Measurements from ENCODE around the gene PICALM. TPM values are rescaled to one million over a fixed set of nuclear protein-coding genes. Genes with fewer than 3 reads are reported as not detected.
A peak's percentile ranks its signal among the peaks of the same experiment; 100 is the strongest.
"Not testable (repeated sequence)": the region's sequence is repeated elsewhere in the genome, so short reads cannot be mapped to it uniquely, and the experiment has no call there.

The PICALM gene, protein sequence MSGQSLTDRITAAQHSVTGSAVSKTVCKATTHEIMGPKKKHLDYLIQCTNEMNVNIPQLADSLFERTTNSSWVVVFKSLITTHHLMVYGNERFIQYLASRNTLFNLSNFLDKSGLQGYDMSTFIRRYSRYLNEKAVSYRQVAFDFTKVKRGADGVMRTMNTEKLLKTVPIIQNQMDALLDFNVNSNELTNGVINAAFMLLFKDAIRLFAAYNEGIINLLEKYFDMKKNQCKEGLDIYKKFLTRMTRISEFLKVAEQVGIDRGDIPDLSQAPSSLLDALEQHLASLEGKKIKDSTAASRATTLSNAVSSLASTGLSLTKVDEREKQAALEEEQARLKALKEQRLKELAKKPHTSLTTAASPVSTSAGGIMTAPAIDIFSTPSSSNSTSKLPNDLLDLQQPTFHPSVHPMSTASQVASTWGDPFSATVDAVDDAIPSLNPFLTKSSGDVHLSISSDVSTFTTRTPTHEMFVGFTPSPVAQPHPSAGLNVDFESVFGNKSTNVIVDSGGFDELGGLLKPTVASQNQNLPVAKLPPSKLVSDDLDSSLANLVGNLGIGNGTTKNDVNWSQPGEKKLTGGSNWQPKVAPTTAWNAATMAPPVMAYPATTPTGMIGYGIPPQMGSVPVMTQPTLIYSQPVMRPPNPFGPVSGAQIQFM
- total RNA-seq (543 TPM), polyA plus RNA-seq (104 TPM)

- no peaks in the 10 kb centered on the region for H3K36me3 ChIP-seq (ENCODE audit: insufficient read depth)
- H3K4me1 ChIP-seq (ENCODE audit: insufficient read depth), result no peaks in the 10 kb centered on the region
- WGBS, result under 1% methylated on average over 48 of the region's 48 CpGs
- peak within 1 kb of the TSS; percentile 96 for H3K27ac ChIP-seq (ENCODE audit: low read depth)
- DNase-seq (ENCODE audit: extremely low spot score), result peak; percentile 95
- H3K4me3 ChIP-seq (ENCODE audit: low read depth, low read length), result peak within 1 kb of the TSS; percentile 91
Measured at GRCh38 chr11:86068951-86069407, at the start of gene PICALM. TSS of gene PICALM (minus strand) at chr11:86069084. CDS start at chr11:86068780, 304 bp downstream.

DNA sequence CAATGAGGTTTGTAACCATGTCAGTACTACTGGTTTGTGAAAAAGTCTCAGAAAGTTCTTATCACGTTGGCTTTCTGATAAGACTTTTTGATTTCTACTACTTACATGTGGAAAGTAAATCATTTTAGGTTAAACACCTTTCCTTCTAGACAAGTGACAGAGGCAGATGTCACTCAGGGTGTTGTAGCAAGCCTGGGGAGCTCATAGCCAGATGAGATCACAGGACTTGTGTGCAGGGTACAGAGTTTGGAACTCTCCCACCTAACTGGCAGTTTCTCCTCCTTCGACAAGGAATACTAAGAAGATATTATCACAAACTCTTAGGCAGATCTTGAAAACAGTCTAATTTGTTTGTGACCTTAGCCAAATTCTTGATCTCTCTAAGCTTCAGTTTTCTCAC is 49.4 kb upstream of the PICALM start:
- Histone ChIP-seq H3K4me1 (ENCODE audit: insufficient read depth) (no peaks in the 10 kb centered on the region), H3K27ac (ENCODE audit: low read depth) (no peak overlapping the region), H3K4me3 (ENCODE audit: low read depth, low read length) (no peak overlapping the region), H3K36me3 (ENCODE audit: insufficient read depth) (no peaks in the 10 kb centered on the region)
- DNase-seq (ENCODE audit: extremely low spot score), result no peak
- WGBS, result 81% methylated on average over 2 of the region's 2 CpGs

DNA sequence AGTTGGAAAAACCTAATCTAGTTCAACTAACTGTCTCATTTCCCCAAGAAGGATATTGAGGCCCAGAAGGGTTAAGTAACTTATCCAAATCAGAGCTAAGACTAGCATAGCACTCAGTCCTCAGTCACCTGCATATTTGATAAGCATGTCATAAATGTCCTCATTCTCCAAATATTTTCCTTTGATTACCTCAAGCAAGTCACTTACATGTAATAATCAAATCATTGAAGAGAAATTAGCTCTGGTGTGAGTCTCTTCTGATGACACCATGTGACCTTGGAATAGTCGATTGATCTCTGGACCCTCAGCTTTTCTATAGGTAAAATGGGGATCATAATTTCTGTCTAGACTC is 48.8 kb upstream of the PICALM start:
- Histone ChIP-seq H3K4me1 (ENCODE audit: insufficient read depth) (no peaks in the 10 kb centered on the region), H3K27ac (ENCODE audit: low read depth) (no peak overlapping the region), H3K36me3 (ENCODE audit: insufficient read depth) (no peaks in the 10 kb centered on the region), H3K4me3 (ENCODE audit: low read depth, low read length) (no peak overlapping the region)
- 93% methylated on average over 1 of the region's 1 CpG for WGBS
- DNase-seq (ENCODE audit: extremely low spot score), result no peak

DNA sequence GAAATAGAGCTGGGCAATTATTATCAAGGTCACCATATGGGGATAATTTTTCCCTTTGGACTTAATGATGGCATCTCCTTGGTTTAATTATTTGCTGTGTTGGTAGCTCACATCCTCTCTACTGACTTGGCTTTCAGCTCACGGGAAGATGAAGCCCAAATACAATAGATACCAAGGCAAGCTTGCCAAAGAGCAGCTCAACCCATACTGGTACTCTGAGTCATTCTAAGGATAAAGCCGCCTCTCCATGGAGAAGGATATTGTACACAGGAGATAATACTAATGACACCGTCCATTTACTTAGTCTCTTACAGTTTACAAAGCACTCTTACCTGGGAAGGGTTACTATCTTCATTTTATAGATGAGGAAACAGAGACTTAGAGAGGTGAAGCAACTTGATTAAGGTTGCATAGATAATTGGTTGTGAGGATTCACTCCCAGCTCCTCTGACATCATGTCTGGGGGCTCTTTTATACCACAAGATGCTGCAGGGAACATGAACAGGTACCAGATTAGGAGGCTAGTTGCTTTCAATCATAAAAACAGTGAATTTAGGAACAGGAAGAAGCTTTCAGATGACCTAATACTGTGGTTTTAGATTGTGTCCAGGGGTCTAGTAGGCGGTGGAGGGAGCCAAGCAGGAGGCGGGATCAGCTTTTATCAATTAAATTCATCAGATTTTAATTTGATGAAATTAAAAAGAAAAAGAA is 48.3 kb upstream of the PICALM start:
- Histone ChIP-seq H3K36me3 (ENCODE audit: insufficient read depth) (no peaks in the 10 kb centered on the region), H3K27ac (ENCODE audit: low read depth) (no peak overlapping the region), H3K4me1 (ENCODE audit: insufficient read depth) (no peaks in the 10 kb centered on the region), H3K4me3 (ENCODE audit: low read depth, low read length) (no peak overlapping the region)
- 73% methylated on average over 5 of the region's 5 CpGs for WGBS
- no peak for DNase-seq (ENCODE audit: extremely low spot score)

DNA sequence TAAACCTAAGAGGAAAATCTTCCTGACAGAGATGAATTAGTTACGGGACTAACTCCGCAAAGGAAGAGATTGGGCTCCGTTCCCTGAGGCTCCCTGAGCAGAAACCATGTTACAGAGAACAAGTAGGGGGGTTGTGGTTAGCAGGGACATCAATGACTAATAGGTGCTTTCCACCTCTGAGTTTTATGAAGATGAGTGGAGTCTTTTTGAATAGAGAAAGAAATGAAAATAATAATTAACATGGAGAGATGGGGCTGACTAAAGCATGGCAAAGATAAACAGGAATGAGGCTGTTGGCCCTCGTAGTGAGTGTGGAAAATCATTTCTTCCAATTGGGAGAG is 47.5 kb upstream of the PICALM start:
- WGBS, result 57% methylated on average over 4 of the region's 4 CpGs
- DNase-seq (ENCODE audit: extremely low spot score), result no peak
- no peaks in the 10 kb centered on the region for H3K36me3 ChIP-seq (ENCODE audit: insufficient read depth)
- H3K27ac ChIP-seq (ENCODE audit: low read depth), result no peak overlapping the region
- no peak overlapping the region for H3K4me3 ChIP-seq (ENCODE audit: low read depth, low read length)
- no peaks in the 10 kb centered on the region for H3K4me1 ChIP-seq (ENCODE audit: insufficient read depth)

DNA sequence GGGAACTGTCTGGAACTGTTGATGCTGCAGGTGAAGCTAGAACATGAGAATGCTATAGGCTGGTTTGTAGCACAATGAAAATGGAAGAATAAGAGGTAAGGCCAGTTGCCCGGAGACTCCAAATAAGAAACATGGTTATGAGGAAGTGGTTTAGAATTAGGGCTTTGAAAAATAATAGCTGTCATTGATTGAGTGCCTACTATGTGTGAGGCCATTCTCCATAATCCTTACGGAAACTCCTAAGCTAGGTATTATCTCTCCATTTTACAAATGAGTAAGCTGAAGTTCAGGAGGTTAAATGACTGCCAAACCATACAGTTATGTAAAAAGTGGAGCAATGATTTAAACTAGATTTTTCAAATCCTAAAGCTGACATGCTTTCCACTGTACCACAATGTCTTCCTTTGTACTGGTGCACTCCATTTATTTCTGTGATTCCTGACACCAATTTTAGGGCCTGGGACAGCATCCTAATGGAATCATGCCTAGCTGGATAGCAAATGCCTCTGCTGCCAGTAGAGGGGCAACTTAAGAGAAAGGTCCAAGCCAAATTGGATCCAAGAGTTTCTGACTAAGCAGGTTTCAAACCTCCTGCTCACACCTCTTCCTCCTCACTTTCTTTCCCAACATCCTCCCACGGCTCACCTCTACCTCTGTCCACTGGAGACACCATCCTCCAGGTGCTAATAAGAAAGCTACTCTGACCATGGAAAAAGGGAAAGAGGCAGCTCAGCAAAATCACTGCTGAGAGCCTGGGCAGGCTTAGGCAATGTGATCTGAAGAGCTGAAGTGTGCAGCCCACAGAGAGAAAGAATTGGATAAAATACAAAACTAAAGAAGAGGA is 46.9 kb upstream of the PICALM start:
- Histone ChIP-seq H3K27ac (ENCODE audit: low read depth) (no peak overlapping the region), H3K4me3 (ENCODE audit: low read depth, low read length) (no peak overlapping the region), H3K36me3 (ENCODE audit: insufficient read depth) (no peaks in the 10 kb centered on the region), H3K4me1 (ENCODE audit: insufficient read depth) (no peaks in the 10 kb centered on the region)
- 89% methylated on average over 3 of the region's 3 CpGs for WGBS
- DNase-seq (ENCODE audit: extremely low spot score), result no peak

DNA sequence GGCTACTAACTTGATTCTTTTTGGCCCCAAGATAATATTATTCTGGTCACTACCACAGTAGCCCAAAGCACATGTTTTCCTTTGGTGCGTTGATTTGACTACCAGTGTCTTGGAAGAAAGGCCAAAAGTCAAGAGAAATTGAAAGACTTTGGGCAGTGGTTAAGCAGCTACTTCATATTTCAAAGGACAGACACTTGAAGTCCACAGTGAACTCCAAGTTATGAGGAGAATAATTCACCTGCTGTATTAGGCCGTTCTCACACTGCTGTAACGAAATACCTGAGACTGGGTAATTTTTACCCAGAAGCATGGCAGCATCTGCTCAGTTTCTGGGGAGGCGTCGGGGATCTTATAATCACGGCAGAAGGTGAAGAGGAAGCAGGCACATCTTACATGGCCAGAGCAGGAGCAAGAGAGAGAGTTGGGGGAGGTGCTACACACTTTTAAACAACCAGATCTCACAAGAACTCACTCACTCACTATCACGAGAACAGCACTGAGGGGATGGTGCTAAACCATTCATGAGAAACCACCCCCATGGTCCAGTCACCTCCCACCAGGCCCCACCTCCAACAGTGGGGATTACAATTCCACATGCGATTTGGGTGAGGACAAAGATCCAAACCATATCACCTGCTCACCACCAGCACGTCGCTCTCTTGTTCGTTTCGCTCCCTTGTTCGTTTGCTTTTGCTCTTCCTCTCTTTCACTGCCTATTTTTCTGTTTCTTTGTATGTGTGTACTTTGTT is 40.2 kb upstream of the PICALM start:
- Histone ChIP-seq H3K4me1 (ENCODE audit: insufficient read depth) (no peaks in the 10 kb centered on the region), H3K4me3 (ENCODE audit: low read depth, low read length) (no peak overlapping the region), H3K36me3 (ENCODE audit: insufficient read depth) (no peaks in the 10 kb centered on the region), H3K27ac (ENCODE audit: low read depth) (no peak overlapping the region)
- 91% methylated on average over 13 of the region's 13 CpGs for WGBS
- DNase-seq (ENCODE audit: extremely low spot score), result no peak

DNA sequence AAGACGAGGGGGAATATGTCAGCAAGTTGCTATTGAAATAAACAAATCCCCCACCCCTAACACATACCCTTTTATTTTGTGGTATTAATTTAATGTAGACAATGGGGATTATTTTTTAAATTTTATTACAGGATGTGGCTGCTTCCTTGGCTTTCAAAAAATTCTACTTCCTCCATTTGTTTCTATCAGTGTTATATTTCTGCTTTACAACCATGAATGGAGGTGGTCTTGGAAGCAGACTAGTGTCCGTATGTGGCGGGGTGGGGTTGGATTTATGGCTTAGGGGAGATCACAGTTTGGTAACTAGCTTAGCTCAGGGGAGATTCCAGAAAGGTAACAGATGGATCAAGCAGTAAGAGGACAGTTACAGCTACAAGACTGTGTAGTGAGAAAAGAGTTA is 39.3 kb upstream of the PICALM start:
- H3K36me3 ChIP-seq (ENCODE audit: insufficient read depth), result no peaks in the 10 kb centered on the region
- no peak overlapping the region for H3K27ac ChIP-seq (ENCODE audit: low read depth)
- H3K4me3 ChIP-seq (ENCODE audit: low read depth, low read length), result no peak overlapping the region
- H3K4me1 ChIP-seq (ENCODE audit: insufficient read depth), result no peaks in the 10 kb centered on the region
- WGBS, result 55% methylated on average over 3 of the region's 3 CpGs
- no peak for DNase-seq (ENCODE audit: extremely low spot score)

GRCh38 chr11:86106916-86107315 is 38.0 kb upstream of the PICALM start:
- Histone ChIP-seq H3K36me3 (ENCODE audit: insufficient read depth) (no peaks in the 10 kb centered on the region), H3K27ac (ENCODE audit: low read depth) (no peak overlapping the region), H3K4me1 (ENCODE audit: insufficient read depth) (no peaks in the 10 kb centered on the region), H3K4me3 (ENCODE audit: low read depth, low read length) (no peak overlapping the region)
- WGBS, result 76% methylated on average over 2 of the region's 2 CpGs
- no peak for DNase-seq (ENCODE audit: extremely low spot score)

DNA sequence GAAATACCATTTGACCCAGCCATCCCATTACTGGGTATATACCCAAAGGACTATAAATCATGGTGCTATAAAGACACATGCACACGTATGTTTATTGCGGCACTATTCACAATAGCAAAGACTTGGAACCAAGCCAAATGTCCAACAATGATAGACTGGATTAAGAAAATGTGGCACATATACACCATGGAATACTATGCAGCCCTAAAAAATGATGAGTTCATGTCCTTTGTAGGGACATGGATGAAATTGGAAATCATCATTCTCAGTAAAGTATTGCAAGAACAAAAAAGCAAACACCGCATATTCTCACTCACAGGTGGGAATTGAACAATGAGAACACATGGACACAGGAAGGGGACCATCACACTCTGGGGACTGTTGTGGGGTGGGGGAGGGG is 37.1 kb upstream of the PICALM start:
- not testable (repeated sequence) for H3K4me1 ChIP-seq (ENCODE audit: insufficient read depth); H3K27ac ChIP-seq (ENCODE audit: low read depth); H3K4me3 ChIP-seq (ENCODE audit: low read depth, low read length); H3K36me3 ChIP-seq (ENCODE audit: insufficient read depth); DNase-seq (ENCODE audit: extremely low spot score)
- whole genome bisulfite sequencing, result 93% methylated on average over 3 of the region's 3 CpGs

- H3K4me3 ChIP-seq (ENCODE audit: low read depth, low read length); H3K36me3 ChIP-seq (ENCODE audit: insufficient read depth); H3K27ac ChIP-seq (ENCODE audit: low read depth); DNase-seq (ENCODE audit: extremely low spot score); H3K4me1 ChIP-seq (ENCODE audit: insufficient read depth): not testable (repeated sequence)
- no CpG with 5 or more reads among the region's 2 CpGs for WGBS
Measured at GRCh38 chr11:86105601-86106000, 36.7 kb upstream of the PICALM start.

DNA sequence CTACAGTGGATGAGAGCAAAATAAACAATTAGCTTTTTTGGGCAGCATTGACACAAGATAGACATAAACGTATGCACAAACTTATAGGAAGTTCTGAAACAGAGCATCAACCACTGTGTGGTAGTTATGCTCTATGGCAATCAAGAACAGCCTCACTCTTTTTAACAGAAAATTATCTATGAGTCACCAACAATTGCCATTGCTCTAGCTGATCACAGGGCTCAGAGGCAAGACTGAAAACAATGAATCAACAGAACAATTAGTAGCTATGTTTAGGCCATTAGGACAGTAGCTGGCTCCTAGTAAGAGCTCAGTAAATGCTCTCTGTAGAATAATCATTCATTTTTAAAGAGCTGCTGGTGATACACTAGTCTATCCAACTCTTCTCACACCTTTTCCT is 34.9 kb upstream of the PICALM start:
- WGBS, result 74% methylated on average over 1 of the region's 1 CpG
- Histone ChIP-seq H3K4me3 (ENCODE audit: low read depth, low read length) (no peak overlapping the region), H3K36me3 (ENCODE audit: insufficient read depth) (no peaks in the 10 kb centered on the region), H3K27ac (ENCODE audit: low read depth) (no peak overlapping the region), H3K4me1 (ENCODE audit: insufficient read depth) (no peaks in the 10 kb centered on the region)
- no peak for DNase-seq (ENCODE audit: extremely low spot score)

DNA sequence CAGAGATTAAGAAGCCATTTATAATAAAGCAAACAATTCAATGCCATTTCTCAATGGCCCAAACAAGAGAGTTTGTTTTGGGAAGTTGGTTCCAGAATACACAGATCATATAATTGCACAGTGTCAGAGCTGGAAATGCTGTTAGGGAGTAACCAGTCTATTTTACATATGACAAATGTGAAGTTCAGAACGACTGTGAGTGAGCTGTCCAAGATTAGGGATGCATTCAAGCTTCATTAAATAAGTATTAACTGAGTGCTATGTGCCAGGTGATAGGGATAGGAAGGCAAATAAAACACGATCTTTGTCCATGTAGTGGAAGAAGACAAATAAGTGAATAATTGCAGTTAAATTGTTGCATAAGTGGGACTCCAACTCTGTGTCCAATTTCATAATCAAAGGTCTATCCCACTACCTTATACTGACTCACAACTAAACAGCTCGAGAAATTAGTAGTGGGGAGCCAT is 33.1 kb upstream of the PICALM start:
- Histone ChIP-seq H3K36me3 (ENCODE audit: insufficient read depth) (no peaks in the 10 kb centered on the region), H3K4me3 (ENCODE audit: low read depth, low read length) (no peak overlapping the region), H3K4me1 (ENCODE audit: insufficient read depth) (no peaks in the 10 kb centered on the region), H3K27ac (ENCODE audit: low read depth) (no peak overlapping the region)
- WGBS, result 70% methylated on average over 3 of the region's 3 CpGs
- DNase-seq (ENCODE audit: extremely low spot score), result no peak
